Sigmoid colon (tissue), 4 donors: Measurements from ENCODE around the gene CDK5RAP3.

Experiments
- CTCF ChIP-seq, 4 experiments: fragments of 450-650 bp in 3 of 4; fragments of 200-600 bp in 1 of 4; IDR thresholded peaks; one replicate each; pipeline ENCODE4 v1.5.1; 2016 to 2019; ENCODE audit warnings: antibody characterized with exemption in 4 of 4, mild to moderate bottlenecking in 3 of 4, moderate library complexity in 2 of 4
- EP300 ChIP-seq, 4 donors: sonication (generic); formaldehyde crosslinking; IDR thresholded peaks; one replicate each; pipeline ENCODE4 v1.6.1; 2017; ENCODE audit warnings: antibody characterized with exemption in 4 of 4
- POLR2A ChIP-seq, 2 donors: fragments of 450-650 bp; IDR thresholded peaks; one replicate each; pipeline ENCODE4 v1.6.1; 2016; ENCODE audit warnings: antibody characterized with exemption in 2 of 2, mild to moderate bottlenecking in 2 of 2, moderate library complexity in 2 of 2
- POLR2AphosphoS5 ChIP-seq, 4 donors: sonication (generic); formaldehyde crosslinking; IDR thresholded peaks; one replicate each; pipeline ENCODE4 v1.6.1; 2017; ENCODE audit warnings: antibody characterized with exemption in 4 of 4

DNA sequence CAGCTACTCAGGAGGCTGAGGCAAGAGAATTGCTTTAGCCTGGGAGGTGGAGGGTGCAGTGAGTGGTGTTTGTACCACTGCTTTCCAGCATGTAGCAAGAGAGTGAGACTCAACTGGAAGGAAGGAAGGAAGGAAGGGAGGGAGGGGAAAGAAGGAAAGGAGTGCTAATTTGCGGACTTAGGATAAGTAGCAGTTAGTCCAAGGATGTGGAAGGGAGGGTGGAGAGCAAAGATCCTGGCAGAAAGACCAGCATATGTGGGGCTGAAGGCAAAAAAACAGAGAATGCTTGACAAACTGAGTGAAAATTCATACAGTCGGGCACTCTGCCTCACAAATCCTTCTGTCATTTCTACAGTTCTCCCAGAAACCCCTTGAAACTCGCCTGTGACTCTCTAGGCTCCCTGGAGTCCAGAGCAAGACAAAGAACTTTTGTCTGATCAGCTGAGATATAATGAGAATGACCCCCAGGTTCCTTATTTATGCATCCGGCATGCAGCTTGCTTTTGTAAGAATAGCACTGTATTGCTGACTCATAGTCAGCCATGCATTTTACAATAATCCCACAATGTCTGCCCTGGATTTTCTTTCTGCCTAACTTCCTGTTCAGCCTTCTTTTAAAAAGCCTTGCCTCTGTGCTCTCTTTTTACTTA is 31.5 kb downstream of the CDK5RAP3 start:
- TF ChIP-seq POLR2AphosphoS5 (IDR thresholded peaks at IDR 0.05): peak in 1 of 4 donors; percentile 50
- no peak for TF ChIP-seq CTCF (IDR thresholded peaks at IDR 0.05)
- TF ChIP-seq POLR2A (IDR thresholded peaks at IDR 0.05): no peak
- TF ChIP-seq EP300 (IDR thresholded peaks at IDR 0.05): no peak
